SK-N-SH (cell line): Measurements from ENCODE around the gene MEX3D.

Experiments
- CHD2 ChIP-seq: fragments of 150-350 bp; IDR thresholded peaks from 2 replicates; pipeline ENCODE4 v1.6.1; 2018; ENCODE audit warnings: low read length; ENCODE audit not compliant: partially characterized antibody
- ELF1 ChIP-seq: IDR thresholded peaks from 2 replicates; pipeline ENCODE4 v1.4.0; 2012
- EP300 ChIP-seq, 2 experiments: IDR thresholded peaks; 2 replicates each; pipeline versions ENCODE4 v1.4.0 to v1.6.1; 2012; ENCODE audit warnings: borderline replicate concordance in 1 of 2, low read depth in 1 of 2, low read length in 1 of 2
- EZH2phosphoT487 ChIP-seq: fragments of 200-600 bp; sonication (generic); IDR thresholded peaks from 2 replicates; pipeline ENCODE4 v1.6.1; 2017; ENCODE audit warnings: low read depth, mixed run types, mild to moderate bottlenecking, antibody characterized with exemption, moderate library complexity, borderline replicate concordance
- FOSL2 ChIP-seq: IDR thresholded peaks from 2 replicates; pipeline ENCODE4 v1.4.0; 2012; ENCODE audit warnings: low read depth, mild to moderate bottlenecking, moderate library complexity, borderline replicate concordance
- NFIC ChIP-seq: IDR thresholded peaks from 2 replicates; pipeline ENCODE4 v1.4.0; 2012; ENCODE audit warnings: borderline replicate concordance
- NRF1 ChIP-seq: IDR thresholded peaks from 2 replicates; pipeline ENCODE4 v1.6.1; 2012; ENCODE audit warnings: low read depth, mild to moderate bottlenecking, low read length
- POLR2AphosphoS5 ChIP-seq: IDR thresholded peaks from 2 replicates; pipeline ENCODE4 v1.6.1; 2012; ENCODE audit warnings: low read depth, low read length
- RCOR1 ChIP-seq: fragments of 150-350 bp; IDR thresholded peaks from 2 replicates; pipeline ENCODE4 v1.6.1; 2017; ENCODE audit warnings: antibody characterized with exemption, low read length
- REST ChIP-seq: IDR thresholded peaks from 2 replicates; pipeline ENCODE4 v1.6.1; 2012; ENCODE audit warnings: mild to moderate bottlenecking, low read depth, low read length, moderate library complexity
- TAF1 ChIP-seq: IDR thresholded peaks from 2 replicates; pipeline ENCODE4 v1.6.1; 2012; ENCODE audit warnings: low read depth, mild to moderate bottlenecking, low read length, moderate library complexity, borderline replicate concordance
- YY1 ChIP-seq: IDR thresholded peaks from 2 replicates; pipeline ENCODE4 v1.4.0; 2012; ENCODE audit warnings: low read depth, mild to moderate bottlenecking
- TF ChIP-seq, protein P1 (sequence below): fragments of 200-600 bp; sonication (generic); IDR thresholded peaks from 2 replicates; pipeline ENCODE4 v1.6.1; 2017; ENCODE audit warnings: antibody characterized with exemption, mild to moderate bottlenecking, moderate library complexity
- TF ChIP-seq, protein P2 (sequence below): IDR thresholded peaks from 2 replicates; pipeline ENCODE4 v1.4.0; 2012; ENCODE audit warnings: low read depth

DNA sequence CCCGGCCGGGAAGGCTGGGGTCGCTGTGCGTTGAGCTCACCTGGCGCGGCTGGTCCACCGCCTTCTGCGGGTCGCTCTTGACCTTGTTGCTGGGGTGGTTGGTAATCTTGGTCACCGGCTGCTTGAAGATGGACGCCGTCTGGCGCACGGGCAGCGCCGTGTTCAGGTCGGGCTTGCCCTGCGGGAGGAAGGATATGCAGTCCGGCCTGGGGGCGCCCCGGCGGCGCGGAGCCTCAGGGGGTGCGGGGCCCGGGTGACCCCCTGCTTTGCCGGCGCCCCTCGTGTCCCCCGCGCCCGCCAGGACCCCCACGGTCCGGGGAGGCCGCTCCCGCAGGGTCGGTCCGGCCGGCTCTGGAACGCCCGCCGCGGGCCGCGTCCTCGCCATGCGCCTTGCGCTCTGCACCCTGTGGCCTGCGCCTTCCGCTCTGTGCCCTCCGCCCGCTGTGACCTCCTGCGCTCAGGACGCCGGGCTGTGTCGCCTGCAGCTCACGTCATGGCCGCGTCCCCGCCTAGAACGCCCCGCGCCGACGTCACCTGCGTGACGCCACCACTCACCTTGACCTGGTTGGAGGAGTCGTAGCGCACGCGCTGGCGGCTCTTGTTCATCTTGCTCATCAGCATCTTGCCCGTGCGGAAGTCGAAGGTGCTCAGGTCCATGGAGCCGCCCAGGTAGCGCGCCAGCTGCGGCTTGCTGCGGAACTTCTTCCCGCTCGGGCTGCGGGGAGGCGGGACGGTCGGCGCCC lies 16.5 kb upstream of the MEX3D start:
- TF ChIP-seq TAF1 (no peak), CHD2 (no peak), POLR2AphosphoS5 (no peak), NRF1 (no peak), EP300 (IDR thresholded peaks at IDR 0.05; ENCODE audit: borderline replicate concordance in 1 of 2, low read depth in 1 of 2, low read length in 1 of 2) (no peak), FOSL2 (no peak), ELF1 (no peak), EZH2phosphoT487 (no peak), RCOR1 (no peak), YY1 (no peak), REST (no peak), NFIC (no peak)
- TF ChIP-seq, protein P1, sequence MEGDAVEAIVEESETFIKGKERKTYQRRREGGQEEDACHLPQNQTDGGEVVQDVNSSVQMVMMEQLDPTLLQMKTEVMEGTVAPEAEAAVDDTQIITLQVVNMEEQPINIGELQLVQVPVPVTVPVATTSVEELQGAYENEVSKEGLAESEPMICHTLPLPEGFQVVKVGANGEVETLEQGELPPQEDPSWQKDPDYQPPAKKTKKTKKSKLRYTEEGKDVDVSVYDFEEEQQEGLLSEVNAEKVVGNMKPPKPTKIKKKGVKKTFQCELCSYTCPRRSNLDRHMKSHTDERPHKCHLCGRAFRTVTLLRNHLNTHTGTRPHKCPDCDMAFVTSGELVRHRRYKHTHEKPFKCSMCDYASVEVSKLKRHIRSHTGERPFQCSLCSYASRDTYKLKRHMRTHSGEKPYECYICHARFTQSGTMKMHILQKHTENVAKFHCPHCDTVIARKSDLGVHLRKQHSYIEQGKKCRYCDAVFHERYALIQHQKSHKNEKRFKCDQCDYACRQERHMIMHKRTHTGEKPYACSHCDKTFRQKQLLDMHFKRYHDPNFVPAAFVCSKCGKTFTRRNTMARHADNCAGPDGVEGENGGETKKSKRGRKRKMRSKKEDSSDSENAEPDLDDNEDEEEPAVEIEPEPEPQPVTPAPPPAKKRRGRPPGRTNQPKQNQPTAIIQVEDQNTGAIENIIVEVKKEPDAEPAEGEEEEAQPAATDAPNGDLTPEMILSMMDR: no peak
- TF ChIP-seq, protein P2, sequence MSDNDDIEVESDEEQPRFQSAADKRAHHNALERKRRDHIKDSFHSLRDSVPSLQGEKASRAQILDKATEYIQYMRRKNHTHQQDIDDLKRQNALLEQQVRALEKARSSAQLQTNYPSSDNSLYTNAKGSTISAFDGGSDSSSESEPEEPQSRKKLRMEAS: no peak
